Measurements from ENCODE around the gene IMMT. TPM values are rescaled to one million over a fixed set of nuclear protein-coding genes. Genes with fewer than 3 reads are reported as not detected.

The IMMT gene
- total RNA-seq, 1 experiment from 2014 or later: 112 TPM

- H2BK5ac ChIP-seq (ENCODE audit: insufficient read length, low read length): no peak overlapping the region
- no peaks in the 10 kb centered on the region for H3K36me3 Mint-ChIP-seq (ENCODE audit: insufficient read depth in 1 of 3, low read depth in 3 of 3)
- no peak overlapping the region for H3T11ph ChIP-seq (ENCODE audit: low read length)
- H2BK12ac ChIP-seq (ENCODE audit: insufficient read length, low read depth, low read length): no peak overlapping the region
- no peak overlapping the region for H2BK20ac ChIP-seq (ENCODE audit: low read depth, low read length, poor library complexity, severe bottlenecking)
- H4K5ac ChIP-seq (ENCODE audit: insufficient read length, low read depth, low read length): no peak overlapping the region
- no peak for DNase-seq
- H3K9ac ChIP-seq (ENCODE audit: extremely low read depth, insufficient read length, low read length): no peak overlapping the region
- no peak overlapping the region for H4K8ac ChIP-seq (replicated peaks; ENCODE audit: insufficient read length, low read depth, low read length)
- no peaks in the 10 kb centered on the region for H4K20me1 ChIP-seq (ENCODE audit: control insufficient read depth, insufficient read depth, insufficient read length)
- H3K27ac Mint-ChIP-seq: no peak overlapping the region; a peak in 1 of 7 replicates
- no peak overlapping the region for H3K56ac ChIP-seq (ENCODE audit: insufficient read length, low read depth, low read length)
- no peak overlapping the region for H3K4me2 ChIP-seq (ENCODE audit: insufficient read depth, insufficient read length, low read length)
- no peak overlapping the region for H2BK120ac ChIP-seq (ENCODE audit: low read depth, low read length, poor library complexity, severe bottlenecking)
- no peaks in the 10 kb centered on the region for H3K23me2 ChIP-seq (ENCODE audit: insufficient read length, low read depth, low read length, poor library complexity, severe bottlenecking)
- no CpG with 5 or more reads among the region's 8 CpGs for WGBS (ENCODE audit: extremely low coverage, insufficient read length, low lambda C conversion rate)
- H3K14ac ChIP-seq (ENCODE audit: insufficient read depth, low read length): no peak overlapping the region
- H4K91ac ChIP-seq (ENCODE audit: insufficient read length, low read depth, low read length): no peak overlapping the region
- no peak overlapping the region for H3K4ac ChIP-seq (ENCODE audit: low read depth, low read length)
- H3K79me2 ChIP-seq (ENCODE audit: insufficient read depth, low read length): no peaks in the 10 kb centered on the region
- no peak overlapping the region for H3K18ac ChIP-seq (ENCODE audit: insufficient read length, low read depth, low read length)
- H2BK15ac ChIP-seq (ENCODE audit: low read depth, low read length): no peak overlapping the region
- H2AK5ac ChIP-seq (ENCODE audit: insufficient read length, low read length): no peak overlapping the region
- no peak overlapping the region for H3K4me3 Mint-ChIP-seq
- no peak overlapping the region for H2AFZ ChIP-seq (ENCODE audit: low read length)
- H3K27ac ChIP-seq (ENCODE audit: insufficient read length, low read depth, low read length): no peak overlapping the region
- no peaks in the 10 kb centered on the region for H3K4me1 ChIP-seq (ENCODE audit: insufficient read depth, low read length)
- no peaks in the 10 kb centered on the region for H3K79me1 ChIP-seq (ENCODE audit: insufficient read depth, low read depth, low read length, poor library complexity, severe bottlenecking)
- no peaks in the 10 kb centered on the region; the same call in 1 of the 2 replicates for H3K27me3 Mint-ChIP-seq (ENCODE audit: low read depth)
- no peaks in the 10 kb centered on the region for H3K9me3 Mint-ChIP-seq
- peaks cover 5 to 22% of the 10 kb centered on the region in 2 experiments for H3K4me1 Mint-ChIP-seq
- TF ChIP-seq CTCF (conservative IDR thresholded peaks at IDR 0.05): no peak
- H3K9me3 ChIP-seq (ENCODE audit: control insufficient read depth, low read depth, low read length): no peaks in the 10 kb centered on the region
- no peaks in the 10 kb centered on the region for H3K27me3 ChIP-seq (ENCODE audit: insufficient read depth, low read length)
- no peak overlapping the region for H3K23ac ChIP-seq (ENCODE audit: insufficient read length, low read depth, low read length)
These were observed 28.1 kb upstream of the IMMT start for GRCh38 chr2:86223140-86223926.

All from H9 (cell line).